GM18499 (cell line): ENCODE data around the gene TRPM4.
"Not testable (repeated sequence)": the region's sequence is repeated elsewhere in the genome, so short reads cannot be mapped to it uniquely, and the experiment has no call there.

Experiments
- ATAC-seq: cut with Tn5 transposase; IDR thresholded peaks from one replicate; pipeline ENCODE4 v1.9.1; 2021; ENCODE audit warnings: moderate number of reproducible peaks; ENCODE audit not compliant: insufficient read depth, unreplicated experiment

The TRPM4 gene

DNA sequence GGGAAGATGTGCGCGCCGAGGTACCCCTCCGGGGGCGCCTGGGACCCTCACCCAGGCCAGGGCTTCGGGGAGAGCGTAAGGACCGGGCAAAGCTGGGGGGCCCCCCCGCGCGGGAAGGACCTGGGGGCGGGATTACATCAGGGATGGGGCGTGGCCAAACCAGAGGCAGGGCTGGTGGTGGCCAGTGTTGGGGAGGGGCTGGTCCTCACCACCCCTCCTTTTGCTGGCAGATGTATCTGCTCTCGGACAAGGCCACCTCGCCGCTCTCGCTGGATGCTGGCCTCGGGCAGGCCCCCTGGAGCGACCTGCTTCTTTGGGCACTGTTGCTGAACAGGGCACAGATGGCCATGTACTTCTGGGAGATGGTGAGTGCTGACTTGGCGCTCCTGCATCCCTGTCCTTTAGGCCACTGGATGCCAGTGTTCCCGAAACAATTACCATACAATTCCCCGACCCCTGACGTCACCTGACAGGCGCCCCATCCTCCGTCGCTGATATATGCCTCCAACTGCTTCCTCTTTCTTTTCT lies 25.3 kb downstream of the TRPM4 start:
- ATAC-seq: no peak

DNA sequence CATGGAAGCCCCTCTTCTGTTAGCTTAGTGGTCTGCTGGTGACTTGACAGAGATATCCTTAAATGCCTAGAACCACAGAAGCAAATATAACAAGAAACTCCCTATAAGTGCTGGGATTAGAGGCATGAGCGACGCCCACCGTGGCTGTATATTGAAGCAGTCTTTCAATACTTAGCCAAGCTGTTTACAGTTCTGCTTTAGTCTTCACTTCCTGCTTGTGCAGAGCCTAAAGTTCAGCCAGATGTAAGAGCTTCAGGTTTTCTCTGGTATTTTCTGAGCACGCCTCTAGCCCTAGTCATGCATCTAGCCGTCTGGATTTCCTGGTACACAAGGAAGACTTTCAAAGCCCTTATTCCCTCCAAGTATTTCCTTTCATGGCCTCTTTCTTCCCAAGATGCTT lies 28.5 kb downstream of the TRPM4 start:
- ATAC-seq: no peak

DNA sequence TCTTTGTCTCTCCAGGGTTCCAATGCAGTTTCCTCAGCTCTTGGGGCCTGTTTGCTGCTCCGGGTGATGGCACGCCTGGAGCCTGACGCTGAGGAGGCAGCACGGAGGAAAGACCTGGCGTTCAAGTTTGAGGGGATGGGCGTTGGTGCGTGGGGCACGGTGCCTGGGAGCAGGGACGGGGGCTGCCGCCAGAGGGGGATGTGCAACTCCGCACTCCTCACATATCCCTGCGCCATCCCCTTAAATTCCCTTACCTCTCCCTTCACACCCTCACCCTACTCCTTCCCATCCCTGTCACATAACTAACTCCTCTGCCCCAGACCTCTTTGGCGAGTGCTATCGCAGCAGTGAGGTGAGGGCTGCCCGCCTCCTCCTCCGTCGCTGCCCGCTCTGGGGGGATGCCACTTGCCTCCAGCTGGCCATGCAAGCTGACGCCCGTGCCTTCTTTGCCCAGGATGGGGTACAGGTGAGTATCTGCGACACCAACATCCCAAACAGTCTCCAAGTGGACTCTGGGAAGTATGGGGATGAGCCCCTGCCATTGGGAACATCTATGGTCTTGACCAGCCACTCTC lies 31.1 kb downstream of the TRPM4 start:
- no peak for ATAC-seq

DNA sequence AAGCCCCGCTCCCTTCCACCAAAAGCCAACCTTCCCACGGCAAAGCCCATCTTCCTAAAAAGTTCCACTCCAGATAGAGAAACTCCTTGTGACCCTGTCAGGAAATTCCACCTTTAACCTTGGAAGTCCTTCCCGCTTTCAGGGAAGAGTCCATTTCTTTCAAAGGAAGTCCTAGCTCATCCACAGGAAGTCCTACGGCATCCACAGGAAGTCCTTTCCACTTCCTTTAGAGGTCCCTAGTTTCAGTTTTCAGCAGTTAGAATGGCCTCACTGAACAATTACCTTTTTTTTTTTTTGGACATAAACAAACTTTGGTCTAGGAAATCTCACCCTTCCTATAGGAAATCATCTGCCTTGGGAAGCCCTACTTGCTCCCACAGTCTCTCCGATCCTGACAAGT lies 31.7 kb downstream of the TRPM4 start:
- ATAC-seq: no peak

DNA sequence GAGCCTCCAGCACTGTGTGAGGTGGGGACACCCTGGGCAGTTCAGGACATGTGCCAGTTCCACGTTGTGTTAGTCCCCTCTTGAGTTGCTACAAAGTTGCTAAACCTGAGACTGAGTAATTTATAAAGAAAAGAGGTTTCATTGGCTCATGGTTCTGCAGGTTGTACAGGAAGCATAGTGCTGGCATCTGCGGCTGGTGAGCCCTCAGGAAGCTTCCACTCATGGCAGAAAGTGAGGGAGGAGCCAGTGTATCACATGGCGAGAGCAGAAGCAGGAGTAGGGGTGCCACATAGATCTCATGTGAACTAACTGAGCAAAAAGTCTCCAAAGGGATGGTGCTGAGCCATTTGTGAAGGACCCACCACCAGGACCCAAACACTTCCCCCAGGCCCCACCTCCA lies 33.2 kb downstream of the TRPM4 start:
- ATAC-seq: no peak

DNA sequence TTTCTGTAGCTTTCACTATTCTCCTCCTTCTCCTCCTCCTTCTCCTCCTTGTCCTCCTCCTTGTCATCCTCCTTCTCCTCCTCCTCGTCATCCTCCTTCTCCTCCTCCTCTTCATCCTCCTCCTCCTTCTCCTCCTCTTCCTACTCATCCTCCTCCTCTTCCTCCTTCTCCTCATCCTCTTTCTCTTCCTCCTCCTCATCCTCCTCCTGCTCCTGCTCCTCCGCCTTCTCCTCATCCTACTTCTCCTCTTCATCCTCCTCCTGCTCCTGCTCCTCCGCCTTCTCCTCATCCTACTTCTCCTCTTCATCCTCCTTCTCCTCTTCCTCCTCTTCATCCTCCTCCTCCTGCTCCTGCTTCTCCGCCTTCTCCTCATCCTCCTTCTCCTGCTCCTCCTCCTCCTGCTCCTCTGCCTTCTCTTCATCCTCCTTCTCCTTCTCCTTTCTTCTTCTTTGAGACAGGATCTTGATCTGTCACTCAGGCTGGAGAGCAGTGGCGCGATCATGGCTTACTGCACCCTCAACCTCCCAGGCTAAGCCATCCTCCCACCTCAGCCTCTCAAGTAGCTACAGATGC lies 36.3 kb downstream of the TRPM4 start:
- ATAC-seq: no peak

DNA sequence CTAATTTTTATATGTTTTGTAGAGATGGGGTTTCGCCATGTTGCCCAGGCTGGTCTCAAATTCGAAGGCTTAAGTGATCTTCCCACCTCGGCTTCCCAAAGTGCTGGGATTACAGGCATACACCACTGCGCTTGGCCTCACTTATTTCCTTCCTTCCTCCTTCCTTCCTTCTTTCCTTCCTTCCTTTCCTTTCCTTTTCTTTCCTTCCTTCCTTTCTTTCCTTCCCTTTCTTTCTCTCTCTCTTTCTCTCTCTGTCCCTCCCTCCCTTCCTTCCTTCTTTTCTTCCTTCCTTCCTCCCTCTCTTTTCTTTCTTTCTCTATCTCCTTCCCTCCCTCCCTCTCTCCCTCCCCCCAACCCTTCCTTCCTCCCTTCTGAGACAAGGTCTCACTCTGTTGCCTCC lies 36.8 kb downstream of the TRPM4 start:
- no peak for ATAC-seq

DNA sequence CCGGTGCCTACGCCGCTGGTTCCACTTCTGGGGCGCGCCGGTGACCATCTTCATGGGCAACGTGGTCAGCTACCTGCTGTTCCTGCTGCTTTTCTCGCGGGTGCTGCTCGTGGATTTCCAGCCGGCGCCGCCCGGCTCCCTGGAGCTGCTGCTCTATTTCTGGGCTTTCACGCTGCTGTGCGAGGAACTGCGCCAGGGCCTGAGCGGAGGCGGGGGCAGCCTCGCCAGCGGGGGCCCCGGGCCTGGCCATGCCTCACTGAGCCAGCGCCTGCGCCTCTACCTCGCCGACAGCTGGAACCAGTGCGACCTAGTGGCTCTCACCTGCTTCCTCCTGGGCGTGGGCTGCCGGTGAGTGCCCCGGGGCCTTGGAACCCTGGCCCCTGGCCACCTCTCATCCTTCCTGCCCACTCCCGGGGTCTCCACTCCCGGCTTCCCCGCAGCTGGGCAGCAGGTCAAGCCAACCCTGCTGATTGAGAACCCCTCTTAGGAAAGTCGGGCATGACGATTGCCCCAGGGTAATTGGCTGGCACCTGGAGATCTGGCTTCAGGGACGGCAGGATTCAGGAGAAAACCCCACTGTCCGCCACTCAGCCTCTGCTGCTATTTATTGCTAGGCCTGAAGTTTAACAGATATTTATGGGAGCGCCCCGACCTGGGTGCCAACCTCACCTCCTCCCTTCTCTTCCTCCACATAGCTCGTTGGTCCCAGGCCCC lies 39.1 kb downstream of the TRPM4 start:
- ATAC-seq: no peak

DNA sequence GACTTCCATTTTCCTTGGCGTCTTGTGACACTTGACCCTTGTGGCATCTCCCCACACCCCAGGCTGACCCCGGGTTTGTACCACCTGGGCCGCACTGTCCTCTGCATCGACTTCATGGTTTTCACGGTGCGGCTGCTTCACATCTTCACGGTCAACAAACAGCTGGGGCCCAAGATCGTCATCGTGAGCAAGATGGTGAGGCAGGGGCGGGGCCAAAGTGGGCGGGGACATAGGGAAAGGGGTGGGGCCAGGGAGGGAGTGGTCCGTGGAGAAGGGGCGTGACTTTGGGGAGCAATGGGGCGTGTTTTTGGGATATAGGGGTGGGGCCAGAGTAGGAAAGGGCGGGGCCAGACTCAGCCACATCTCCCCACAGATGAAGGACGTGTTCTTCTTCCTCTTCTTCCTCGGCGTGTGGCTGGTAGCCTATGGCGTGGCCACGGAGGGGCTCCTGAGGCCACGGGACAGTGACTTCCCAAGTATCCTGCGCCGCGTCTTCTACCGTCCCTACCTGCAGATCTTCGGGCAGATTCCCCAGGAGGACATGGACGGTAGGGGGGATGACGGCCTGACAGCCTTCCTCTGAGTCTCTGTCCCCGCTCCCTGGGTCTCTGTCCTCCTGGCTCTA lies 42.8 kb downstream of the TRPM4 start:
- no peak for ATAC-seq

DNA sequence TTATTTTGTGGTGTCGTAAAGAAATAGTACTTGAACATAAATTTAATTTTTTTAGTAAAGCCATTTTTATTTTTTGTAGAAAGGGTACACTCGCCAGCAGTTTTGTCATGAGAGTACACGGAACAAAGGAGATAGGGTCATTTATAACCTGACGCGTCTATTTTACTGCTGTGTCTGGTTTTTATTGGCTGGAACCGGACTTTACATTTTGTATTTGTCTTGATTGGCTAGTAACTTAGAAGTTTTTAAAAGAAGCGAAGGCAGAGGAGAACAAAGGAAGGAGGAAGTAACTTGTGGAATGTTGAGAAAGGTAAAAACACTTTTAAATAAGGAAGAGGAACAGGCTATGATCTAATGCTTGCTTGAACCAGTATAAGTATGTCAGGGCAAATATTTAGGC lies 43.5 kb downstream of the TRPM4 start:
- no peak for ATAC-seq

DNA sequence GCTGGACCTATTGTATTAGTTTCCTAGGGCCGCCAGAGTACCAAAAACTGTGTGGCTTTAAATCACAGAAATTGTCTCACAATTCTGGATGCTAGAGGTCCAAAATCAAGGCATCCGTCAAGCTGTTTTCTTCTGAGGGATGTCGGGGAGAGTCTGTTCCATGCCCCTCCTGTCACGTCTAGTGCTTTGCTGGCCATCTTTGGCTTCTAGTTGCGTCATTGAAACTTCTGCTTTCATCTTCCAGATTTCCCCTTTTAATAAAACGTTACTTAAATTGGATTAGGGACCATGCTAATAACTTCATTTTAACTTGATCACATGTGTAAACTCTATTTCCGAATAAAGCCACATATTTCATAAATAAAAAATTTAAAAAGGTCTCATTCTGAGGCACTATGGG lies 47.5 kb downstream of the TRPM4 start:
- ATAC-seq: no peak

DNA sequence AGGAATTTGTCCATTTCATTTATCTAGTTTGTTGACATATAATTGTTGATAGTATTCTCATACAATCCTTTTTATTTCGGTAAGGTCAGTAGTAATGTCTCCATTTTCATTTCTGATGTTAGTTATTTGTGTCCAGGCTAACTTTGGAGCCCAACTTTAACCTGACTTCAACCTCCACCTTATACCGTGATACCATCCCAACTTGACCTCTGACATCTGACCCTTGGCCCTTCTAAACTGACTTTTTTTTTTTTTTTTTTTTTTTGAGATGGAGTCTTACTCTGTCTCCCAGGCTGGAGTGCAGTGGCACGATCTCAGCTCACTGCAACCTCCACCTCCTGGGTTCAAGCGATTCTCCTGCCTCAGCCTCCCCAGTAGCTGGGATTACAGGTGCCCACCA lies 51.9 kb downstream of the TRPM4 start:
- ATAC-seq: not testable (repeated sequence)

DNA sequence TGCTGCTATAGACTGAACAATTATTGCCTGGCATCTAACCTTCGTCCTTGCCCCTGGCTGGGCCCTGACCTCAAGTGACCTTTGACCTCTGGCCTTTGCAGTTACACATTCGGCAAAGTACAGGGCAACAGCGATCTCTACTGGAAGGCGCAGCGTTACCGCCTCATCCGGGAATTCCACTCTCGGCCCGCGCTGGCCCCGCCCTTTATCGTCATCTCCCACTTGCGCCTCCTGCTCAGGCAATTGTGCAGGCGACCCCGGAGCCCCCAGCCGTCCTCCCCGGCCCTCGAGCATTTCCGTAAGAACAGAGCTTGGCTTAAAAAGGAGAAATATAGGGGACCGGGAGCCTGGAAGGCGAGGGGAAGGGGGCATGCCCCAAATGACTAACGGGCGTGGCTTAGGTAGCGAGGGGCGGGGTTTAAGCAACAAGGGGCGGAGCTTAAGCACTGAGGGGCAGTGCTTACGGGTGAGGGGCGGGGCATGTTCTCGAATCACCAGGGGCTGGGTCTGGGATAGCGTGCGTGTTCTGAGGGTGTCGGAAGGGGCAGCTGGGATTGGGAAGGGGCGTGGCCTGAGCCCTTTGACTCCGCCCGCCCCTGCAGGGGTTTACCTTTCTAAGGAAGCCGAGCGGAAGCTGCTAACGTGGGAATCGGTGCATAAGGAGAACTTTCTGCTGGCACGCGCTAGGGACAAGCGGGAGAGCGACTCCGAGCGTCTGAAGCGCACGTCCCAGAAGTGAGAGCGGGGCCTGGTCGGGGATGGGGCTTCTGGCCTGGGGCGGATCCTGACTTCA lies 52.7 kb downstream of the TRPM4 start:
- ATAC-seq: no peak

DNA sequence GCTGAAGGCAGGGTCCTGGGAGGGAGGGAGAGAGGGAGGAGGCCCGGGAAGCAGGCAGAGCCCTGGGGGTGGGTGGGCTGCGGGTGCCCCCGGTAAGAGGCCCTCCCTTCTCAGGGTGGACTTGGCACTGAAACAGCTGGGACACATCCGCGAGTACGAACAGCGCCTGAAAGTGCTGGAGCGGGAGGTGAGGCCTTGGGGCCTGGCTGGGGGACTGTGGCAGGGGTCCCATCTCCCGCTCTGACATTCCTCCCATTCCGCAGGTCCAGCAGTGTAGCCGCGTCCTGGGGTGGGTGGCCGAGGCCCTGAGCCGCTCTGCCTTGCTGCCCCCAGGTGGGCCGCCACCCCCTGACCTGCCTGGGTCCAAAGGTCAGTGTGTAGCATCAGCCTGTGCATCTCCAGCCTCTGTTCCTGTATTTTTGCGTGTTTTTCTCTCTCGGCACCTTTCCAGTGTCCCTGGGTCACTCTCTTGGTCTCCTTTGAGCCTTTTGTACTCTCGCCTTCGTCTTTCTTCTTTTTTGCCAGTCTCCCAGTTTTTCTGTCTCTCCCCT lies 53.4 kb downstream of the TRPM4 start:
- no peak for ATAC-seq

DNA sequence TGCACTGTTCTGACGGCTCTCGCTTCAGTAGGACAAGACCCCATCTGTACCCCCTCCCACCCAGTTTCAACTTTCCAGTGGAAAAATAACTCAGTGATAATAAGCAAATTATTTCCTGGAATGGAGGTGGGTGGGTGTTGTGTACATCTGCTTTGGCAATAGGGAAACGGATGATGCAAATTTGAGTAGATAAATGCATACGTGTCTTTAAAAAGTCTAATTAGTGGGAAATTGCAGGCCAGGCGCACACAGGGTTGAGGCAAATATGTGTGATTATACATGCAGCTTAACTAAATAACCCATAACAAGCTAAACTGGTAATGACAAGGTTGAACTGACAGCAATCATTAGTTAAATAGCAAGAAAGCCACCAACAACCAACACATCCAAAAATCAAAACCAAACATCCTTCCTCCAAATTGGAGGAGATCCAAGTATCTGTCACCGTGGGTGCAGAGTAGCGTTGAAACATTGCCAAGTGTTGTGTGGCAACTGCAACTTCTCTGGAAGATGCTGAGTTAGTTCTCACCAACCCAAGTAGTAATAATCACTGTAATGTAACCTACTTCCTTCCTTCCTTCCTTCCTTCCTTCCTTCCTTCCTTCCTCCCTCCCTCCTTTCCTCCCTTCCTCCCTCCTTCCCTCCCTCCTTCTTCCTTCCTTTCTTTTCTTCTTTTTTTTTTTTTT lies 54.6 kb downstream of the TRPM4 start:
- ATAC-seq: no peak

DNA sequence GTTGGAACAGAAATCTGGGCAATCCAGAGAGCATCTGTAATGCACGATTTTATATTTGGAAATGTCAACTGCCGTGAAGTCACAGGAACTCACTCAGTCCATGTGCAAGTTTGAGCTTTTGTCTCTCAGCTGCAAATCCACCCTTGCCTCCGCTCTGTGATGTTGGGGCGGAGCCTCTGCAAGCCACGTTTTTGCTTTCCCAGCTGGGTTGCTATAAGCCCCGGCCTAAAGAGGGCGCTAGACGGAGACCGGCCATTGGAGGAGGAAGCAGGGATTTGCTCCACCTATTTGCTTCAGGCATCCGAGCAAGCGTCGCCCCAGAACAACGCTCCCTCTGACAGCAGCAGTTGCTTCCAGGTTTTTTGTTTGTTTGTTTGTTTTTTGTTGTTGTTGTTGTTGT lies 56.2 kb downstream of the TRPM4 start:
- no peak for ATAC-seq

DNA sequence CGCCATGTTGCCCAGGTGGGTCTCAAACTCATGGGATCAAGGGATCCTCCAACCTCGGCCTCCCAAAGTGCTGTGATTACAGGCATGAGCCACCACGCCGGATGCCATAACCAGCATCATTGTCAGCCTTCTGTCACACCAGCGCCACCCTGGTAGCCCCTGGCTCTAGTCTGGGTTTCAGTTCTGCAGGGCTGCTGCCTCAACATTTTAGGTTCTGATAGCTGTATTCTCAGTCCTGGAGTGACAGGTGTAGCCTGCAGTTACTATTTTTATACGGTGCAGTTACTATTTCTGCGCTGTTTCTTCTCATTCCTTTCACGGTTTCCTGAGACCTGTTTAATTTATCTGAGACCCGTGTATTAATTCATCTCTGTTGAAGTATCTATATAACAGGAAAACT lies 57.1 kb downstream of the TRPM4 start:
- ATAC-seq: no peak

DNA sequence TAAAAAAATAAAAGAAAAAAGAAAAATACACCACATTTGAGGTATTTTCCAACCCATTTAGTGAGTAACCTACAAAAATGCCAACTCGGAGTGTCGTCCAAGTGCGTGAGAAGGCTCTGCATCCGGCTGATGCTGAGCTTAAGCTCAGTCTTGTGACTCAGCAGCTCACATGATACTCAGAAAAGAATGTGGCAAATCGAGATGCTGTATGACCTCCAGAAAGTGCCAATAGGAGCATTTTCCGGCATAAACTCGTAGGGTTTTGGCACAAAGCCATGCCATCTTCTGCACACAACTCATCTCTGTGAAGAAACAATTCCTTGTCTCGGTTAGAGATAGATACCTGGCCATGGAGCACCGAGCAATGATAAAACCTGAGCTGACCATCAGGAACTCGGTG lies 58.5 kb downstream of the TRPM4 start:
- no peak for ATAC-seq

DNA sequence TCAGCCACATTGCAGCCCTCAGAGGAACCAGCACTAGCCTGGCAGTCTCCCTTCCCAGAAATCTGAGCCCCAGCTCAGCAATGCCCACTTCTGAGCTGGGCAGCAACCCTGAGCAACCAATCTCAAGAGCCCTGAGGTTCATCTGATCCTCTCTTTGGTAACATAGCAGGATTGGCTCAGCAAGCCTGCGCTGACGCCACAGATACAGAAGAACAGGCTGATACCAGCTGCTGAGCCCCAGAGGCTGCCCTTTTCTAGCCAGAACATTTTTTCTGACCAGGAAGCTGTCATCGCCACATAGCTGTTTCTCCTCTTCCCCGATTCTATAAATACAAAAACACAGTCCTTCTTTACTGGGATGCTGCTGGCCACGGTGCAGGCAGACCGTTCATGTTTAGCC lies 59.8 kb downstream of the TRPM4 start:
- no peak for ATAC-seq

DNA sequence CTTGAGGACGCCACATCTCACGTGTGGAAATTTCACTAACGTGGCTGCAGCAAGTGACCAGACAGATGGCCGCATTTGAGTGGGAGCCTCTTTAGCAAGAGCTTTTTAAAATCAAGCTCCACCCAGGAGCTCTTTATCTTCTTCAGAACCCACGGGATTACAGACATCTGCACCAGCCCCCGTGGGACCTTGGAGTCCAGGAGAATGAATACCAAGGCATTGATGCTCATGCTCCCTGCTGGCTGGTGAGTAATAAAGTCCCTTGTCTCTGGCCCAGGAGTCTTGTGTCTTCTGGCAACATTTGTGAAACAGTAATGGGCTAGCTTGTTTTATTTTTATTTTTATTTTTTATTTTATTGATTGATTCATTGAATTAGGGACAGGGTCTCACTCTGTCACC lies 64.4 kb downstream of the TRPM4 start:
- ATAC-seq: no peak
